HG02870 (cell line): ENCODE measurements around the gene BIRC5.
"Not testable (repeated sequence)": the region's sequence is repeated elsewhere in the genome, so short reads cannot be mapped to it uniquely, and the experiment has no call there.

Experiments used
- ATAC-seq: cut with Tn5 transposase; IDR thresholded peaks from one replicate; pipeline ENCODE4 v1.9.1; 2021; ENCODE audit warnings: mild to moderate bottlenecking, moderate library complexity; ENCODE audit not compliant: unreplicated experiment

BIRC5 gene

GRCh38 chr17:78238823-78239488, 24.9 kb downstream of the BIRC5 start:
- ATAC-seq: no peak

- ATAC-seq: no peak
Measured at GRCh38 chr17:78239489-78239931, 25.5 kb downstream of the BIRC5 start.

- no peak for ATAC-seq
Measured at GRCh38 chr17:78240012-78240655, 26.1 kb downstream of the BIRC5 start.

DNA sequence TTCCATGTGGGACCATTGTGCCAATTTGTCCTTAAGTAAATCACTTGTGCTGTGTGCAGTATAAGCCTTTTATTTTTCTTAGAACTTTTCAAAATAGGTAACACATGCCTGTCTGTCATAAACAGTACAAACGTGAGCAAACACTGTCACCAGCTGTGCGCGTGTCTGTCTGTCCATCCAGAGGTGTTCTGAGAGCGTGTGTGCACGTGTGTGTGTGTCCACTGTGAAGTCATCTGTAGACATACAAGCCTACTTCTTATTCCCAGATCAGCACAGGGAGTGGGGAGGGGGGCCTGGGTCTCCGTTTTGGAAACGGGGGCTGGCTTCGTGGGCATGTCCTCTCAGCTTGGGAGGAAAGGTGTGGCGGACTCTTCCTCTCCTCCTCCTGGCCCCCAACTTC, 26.8 kb downstream of the BIRC5 start:
- ATAC-seq: no peak

DNA sequence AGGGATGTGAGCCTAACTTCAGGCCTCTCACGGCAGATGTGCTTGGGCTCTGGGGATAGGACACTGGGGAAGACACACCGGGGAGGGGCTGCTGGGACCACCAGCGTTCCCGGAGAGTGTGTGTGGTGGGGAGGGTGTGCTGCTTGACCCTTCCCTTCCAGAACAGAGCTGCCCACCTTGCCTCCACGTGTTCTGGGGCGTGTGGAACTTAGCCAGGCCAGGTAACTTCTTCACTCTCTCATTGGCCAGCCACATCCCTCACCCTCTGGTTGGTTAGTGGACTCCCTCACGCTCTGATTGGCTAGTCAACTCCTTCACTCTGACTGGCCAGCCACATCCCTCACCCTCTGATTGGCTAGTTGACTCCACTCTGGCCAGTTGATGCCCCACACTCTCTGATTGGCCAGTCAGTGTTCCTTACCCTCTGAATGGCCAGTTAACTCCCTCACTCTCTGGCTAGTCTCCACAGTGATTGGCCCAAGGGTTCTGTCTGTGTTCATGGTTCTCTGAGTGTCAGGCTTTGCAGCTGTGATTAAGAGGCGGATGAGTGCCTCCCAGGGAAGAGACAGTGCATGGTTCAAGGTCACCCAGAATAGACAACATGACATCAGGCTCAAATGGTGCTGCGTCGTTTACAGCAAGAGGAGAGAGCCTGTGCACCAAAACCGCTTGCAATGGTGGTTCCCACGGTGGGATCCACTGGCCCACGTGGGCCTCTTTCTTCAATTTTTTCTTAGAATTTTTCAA, 27.4 kb downstream of the BIRC5 start:
- no peak for ATAC-seq

GRCh38 chr17:78242024-78242742, 28.1 kb downstream of the BIRC5 start:
- no peak for ATAC-seq

GRCh38 chr17:78247304-78247703, 33.3 kb downstream of the BIRC5 start:
- no peak for ATAC-seq

DNA sequence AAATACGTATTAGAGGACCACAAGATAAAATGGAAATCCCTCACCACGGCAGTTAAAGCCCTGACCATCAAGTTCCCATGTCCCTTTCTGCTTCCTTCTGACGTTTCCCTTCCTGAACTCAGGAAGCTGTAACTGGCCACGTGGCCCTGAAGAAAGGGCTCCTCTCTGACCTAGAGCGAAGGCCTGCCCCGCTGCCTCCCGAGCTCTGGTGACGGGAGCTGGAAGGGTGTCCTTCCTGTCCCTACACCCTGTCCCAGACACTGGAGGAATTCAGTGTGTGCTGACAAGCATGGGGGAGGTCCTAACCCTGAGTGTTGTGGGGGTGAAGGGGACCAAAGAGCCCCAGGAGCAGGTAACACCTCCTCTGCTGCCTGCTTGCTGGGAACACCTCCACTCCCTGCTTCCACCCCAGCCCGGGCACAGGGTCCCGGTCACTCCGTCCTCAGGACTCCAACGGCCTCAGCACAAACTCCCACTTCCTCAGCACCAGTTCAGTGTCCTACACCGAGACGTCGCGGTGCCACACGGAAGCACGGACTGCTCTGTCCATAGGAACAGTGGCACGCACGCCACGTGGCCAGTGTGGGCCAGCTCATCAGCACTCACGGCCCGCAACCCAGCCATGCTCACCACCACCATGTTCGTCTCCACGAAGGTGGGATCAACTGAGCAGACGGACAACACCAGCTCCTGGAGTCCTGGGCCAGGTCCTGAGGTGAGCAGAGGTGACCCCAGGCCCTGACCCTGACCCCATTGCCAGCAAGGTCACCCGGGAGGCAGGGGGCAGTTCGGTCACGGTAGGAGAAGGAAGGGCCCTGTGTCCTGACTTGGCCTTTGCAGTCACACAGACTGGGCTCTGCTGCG, 34.2 kb downstream of the BIRC5 start:
- no peak for ATAC-seq

DNA sequence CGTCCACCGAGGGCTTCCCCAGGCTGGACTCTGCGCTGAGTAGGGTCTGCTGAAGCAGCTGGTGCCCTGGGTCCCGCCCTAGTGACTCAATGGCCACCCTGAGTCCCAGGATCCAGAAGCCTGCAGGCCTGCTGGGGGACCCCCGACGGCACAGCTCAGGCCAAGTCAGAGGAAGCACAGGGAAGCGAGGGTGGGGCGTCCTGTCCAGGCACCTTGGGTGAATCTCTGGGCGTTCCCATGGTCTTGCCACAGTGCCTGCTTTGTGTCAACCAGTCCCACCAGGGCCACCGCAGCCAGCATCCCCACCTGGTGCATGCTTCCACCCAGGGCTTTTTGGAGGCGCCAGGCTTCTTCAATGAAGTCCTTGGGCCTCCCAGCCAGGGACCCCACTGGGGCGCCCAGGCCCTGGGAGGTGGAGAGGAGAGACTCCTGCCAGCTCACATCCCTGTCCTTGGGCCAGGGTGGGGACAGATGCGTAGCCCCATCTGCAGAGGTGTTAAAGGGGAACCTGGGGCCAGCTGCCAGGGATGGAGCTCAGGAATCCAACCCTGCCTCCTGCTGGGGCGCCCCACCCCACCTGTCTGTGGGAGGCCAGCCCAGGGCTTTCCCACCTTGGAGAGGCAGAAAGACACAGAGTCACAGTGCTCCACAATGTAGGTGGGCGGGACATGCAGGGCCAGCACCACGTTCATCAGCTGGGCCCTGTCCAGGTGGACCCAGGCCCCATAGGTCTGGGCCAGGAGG, 35.2 kb downstream of the BIRC5 start:
- ATAC-seq: no peak

- ATAC-seq: no peak
Measured at GRCh38 chr17:78249818-78250806, 36.1 kb downstream of the BIRC5 start.

- ATAC-seq: peak; percentile 58
Measured at GRCh38 chr17:78250891-78251772, 37.1 kb downstream of the BIRC5 start.

DNA sequence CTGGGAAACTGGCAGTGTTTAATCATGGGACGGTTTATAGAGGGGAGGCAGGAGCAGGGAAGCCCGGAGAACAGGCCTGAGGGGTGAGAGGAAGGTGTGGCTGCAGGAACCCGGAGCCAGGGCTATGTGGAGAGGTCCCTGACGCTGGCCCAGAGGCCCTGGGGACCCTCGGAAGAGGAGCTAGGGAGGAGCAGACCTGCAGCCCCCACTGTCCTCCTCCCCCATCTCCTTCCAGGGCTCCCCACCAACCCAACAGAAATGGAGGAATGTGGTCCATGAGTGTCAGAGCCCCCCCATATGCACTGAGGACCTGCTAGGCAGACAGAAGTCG, 37.7 kb downstream of the BIRC5 start:
- ATAC-seq: no peak

DNA sequence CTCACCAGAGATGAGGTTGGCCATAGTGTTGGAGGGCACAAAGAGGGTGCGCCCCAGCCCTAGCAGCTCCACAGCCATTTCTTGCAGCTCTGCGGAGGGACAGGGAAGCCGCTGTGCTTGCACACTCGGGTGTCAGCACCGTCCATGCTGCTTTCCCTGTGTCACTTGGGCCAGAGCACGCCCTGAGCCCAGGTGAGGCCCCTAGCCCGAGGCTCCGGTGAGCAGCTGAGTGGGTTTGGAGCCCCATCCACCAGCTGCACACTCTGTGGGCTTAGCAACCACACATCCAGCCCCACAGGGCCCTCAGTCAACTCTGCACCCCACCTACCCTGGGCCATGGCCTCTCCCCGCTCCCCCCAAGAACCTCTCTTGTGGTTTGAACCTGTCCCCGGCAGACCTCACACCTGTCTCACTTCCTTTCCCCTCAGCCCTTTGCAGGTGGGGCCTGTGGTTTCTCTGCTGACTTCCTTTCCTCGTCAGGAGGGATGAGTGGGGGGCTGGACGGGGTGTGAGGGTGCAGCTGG, 38.1 kb downstream of the BIRC5 start:
- no peak for ATAC-seq

DNA sequence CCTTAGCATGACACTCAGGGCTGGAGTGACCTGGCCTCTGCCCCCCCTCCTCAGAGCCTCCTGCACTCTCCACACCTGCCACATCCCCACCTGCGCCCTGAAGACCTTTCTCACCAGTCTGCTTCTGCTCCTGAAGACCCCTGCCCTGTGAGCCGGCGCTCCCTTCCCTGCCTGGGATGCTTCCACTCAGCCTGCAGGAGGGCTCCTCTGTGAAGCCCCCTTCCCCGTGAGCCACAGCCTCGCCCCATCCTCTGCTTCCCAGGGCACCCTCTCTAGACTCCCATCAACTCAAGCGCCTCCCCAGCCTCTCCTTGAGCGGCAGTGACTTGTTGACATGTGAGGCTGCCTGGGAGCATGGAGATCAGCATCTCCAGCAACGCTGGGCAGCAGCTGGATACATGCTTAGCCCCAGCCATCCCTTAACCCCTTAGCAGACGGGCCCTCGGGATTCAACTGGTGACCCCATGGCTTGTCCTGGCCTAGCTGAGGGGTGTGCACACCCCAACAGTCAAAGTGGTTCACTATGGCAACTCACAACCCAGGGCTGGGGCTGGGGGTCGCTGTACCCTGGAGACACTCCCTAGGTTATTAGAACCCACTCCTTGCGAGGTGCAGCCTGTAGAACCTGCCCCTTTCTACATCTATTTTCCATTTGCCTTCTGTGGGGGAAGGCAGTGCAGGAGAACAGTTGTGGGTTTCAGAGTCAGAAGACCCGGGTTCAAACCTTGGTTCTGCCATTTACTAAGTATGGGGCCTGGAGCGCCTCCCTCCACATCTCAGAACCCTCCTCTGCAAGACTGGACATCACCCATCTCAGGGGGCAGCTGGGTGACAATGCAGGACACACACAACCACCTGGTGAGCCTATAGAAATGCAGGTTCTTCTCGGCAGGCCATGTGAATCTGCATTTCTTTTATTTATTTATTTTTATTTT, 38.9 kb downstream of the BIRC5 start:
- ATAC-seq: no peak

DNA sequence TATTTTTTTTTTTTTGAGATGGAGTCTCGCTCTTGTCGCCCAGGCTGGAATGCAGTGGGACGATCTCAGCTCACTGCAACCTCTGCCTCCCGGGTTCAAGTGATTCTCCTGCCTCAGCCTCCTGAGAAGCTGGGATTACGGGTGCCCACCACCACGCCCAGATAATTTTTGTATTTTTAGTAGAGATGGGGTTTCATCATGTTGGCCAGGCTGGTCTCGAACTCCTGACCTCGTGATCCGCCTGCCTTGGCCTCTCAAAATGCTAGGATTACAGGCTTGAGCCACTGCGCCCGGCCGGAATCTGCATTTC, 39.5 kb downstream of the BIRC5 start:
- ATAC-seq: not testable (repeated sequence)

GRCh38 chr17:78253946-78254672, 40.1 kb downstream of the BIRC5 start:
- no peak for ATAC-seq
